ENCODE measurements around the gene POLDIP2.
A peak's percentile ranks its signal among the peaks of the same experiment; 100 is the strongest.

DNA sequence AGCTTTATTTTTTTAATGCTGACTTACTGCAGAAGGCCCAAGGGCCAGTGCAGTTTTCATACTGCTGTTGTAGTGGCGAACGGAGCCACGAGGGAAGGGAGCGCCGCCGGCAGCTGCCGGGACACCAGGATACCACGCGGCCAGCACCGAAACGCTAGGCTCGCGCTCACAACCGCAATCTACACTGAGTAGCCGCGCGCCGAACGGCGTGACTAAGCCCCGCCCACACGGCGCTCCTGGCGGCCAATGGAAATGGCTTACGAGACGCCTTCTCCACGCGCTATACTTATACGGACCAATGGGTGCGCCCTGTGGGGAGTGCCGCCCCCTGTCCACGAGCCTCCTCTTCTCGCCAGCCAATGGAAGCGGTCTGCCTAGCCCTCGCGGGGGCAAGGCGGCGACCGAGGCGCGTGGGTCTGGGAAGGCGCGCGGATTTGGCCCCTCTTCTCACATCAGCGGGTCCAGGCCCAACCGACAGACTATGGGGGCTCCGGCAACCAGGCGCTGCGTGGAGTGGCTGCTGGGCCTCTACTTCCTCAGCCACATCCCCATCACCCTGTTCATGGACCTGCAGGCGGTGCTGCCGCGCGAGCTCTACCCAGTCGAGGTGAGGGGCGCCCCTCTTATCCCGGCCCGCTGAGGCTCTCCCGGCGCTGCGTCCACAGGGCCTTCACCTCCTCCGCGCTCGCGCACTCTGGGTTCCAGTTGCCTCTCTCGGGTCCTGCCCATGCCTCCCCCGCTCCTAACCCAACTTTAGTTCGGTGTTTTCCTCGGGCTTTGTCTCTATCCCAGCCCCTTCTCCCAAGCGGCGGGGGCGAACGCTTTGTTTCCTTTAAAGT, 38.3 kb downstream of the POLDIP2 start, which contains the start of gene TMEM97:
- TF ChIP-seq, protein P1, sequence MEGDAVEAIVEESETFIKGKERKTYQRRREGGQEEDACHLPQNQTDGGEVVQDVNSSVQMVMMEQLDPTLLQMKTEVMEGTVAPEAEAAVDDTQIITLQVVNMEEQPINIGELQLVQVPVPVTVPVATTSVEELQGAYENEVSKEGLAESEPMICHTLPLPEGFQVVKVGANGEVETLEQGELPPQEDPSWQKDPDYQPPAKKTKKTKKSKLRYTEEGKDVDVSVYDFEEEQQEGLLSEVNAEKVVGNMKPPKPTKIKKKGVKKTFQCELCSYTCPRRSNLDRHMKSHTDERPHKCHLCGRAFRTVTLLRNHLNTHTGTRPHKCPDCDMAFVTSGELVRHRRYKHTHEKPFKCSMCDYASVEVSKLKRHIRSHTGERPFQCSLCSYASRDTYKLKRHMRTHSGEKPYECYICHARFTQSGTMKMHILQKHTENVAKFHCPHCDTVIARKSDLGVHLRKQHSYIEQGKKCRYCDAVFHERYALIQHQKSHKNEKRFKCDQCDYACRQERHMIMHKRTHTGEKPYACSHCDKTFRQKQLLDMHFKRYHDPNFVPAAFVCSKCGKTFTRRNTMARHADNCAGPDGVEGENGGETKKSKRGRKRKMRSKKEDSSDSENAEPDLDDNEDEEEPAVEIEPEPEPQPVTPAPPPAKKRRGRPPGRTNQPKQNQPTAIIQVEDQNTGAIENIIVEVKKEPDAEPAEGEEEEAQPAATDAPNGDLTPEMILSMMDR (IDR thresholded peaks at IDR 0.05 in 8 of 11, conservative IDR thresholded peaks at IDR 0.05 in 3 of 11) = peak in 5 of 11 experiments; percentile 1 to 48 (median 37)
- peak; percentile 56 to 85 (median 80) for TF ChIP-seq POLR2AphosphoS5 (IDR thresholded peaks at IDR 0.05)

Measured in spleen (tissue), 7 donors.